Activated naive CD4-positive, alpha-beta T cell treated with anti-CD3 and anti-CD28 coated beads, Interleukin-2, amount 50 U/mL, for 24 hours (primary cell): ENCODE measurements around the gene NOTCH1.

Source experiments
- H3K27ac Mint-ChIP-seq: one replicate; pipeline ENCODE4 v1.8.0; 2021; ENCODE audit warnings: mild to moderate bottlenecking, mixed read lengths
- H3K27me3 Mint-ChIP-seq: one replicate; pipeline ENCODE4 v1.8.0; 2021; ENCODE audit warnings: mixed read lengths
- H3K36me3 Mint-ChIP-seq: one replicate; pipeline ENCODE4 v1.8.0; 2021; ENCODE audit warnings: mixed read lengths
- H3K4me1 Mint-ChIP-seq: one replicate; pipeline ENCODE4 v1.8.0; 2021; ENCODE audit warnings: mixed read lengths
- H3K4me3 Mint-ChIP-seq: one replicate; pipeline ENCODE4 v1.8.0; 2021; ENCODE audit warnings: mild to moderate bottlenecking, mixed read lengths
- H3K9me3 Mint-ChIP-seq: one replicate; pipeline ENCODE4 v1.8.0; 2021; ENCODE audit warnings: mixed read lengths

Gene NOTCH1

GRCh38 chr9:136525207-136525606 is 20.6 kb downstream of the NOTCH1 start:
- no peaks in the 10 kb centered on the region for H3K27me3 Mint-ChIP-seq
- H3K9me3 Mint-ChIP-seq: no peaks in the 10 kb centered on the region
- H3K36me3 Mint-ChIP-seq: no peaks in the 10 kb centered on the region
- H3K4me3 Mint-ChIP-seq: no peak overlapping the region
- H3K4me1 Mint-ChIP-seq: peaks cover 7% of the 10 kb centered on the region
- no peak overlapping the region for H3K27ac Mint-ChIP-seq

GRCh38 chr9:136522314-136523237 is 23.3 kb downstream of the NOTCH1 start:
- no peaks in the 10 kb centered on the region for H3K4me1 Mint-ChIP-seq
- no peak overlapping the region for H3K4me3 Mint-ChIP-seq
- no peaks in the 10 kb centered on the region for H3K9me3 Mint-ChIP-seq
- H3K27ac Mint-ChIP-seq: no peak overlapping the region
- no peaks in the 10 kb centered on the region for H3K27me3 Mint-ChIP-seq
- no peaks in the 10 kb centered on the region for H3K36me3 Mint-ChIP-seq

- Mint-ChIP-seq H3K4me1 (no peaks in the 10 kb centered on the region), H3K9me3 (no peaks in the 10 kb centered on the region), H3K4me3 (no peak overlapping the region), H3K36me3 (no peaks in the 10 kb centered on the region), H3K27ac (no peak overlapping the region), H3K27me3 (no peaks in the 10 kb centered on the region)
Observed at GRCh38 chr9:136521537-136521936, 24.3 kb downstream of the NOTCH1 start.

- H3K27ac Mint-ChIP-seq: no peak overlapping the region
- no peaks in the 10 kb centered on the region for H3K9me3 Mint-ChIP-seq
- no peaks in the 10 kb centered on the region for H3K27me3 Mint-ChIP-seq
- no peaks in the 10 kb centered on the region for H3K4me1 Mint-ChIP-seq
- no peaks in the 10 kb centered on the region for H3K36me3 Mint-ChIP-seq
- H3K4me3 Mint-ChIP-seq: no peak overlapping the region
Observed at GRCh38 chr9:136520053-136520540, 25.8 kb downstream of the NOTCH1 start.

- Mint-ChIP-seq H3K9me3 (no peaks in the 10 kb centered on the region), H3K4me3 (no peak overlapping the region), H3K27me3 (no peaks in the 10 kb centered on the region), H3K4me1 (no peaks in the 10 kb centered on the region), H3K27ac (no peak overlapping the region), H3K36me3 (no peaks in the 10 kb centered on the region)
Observed at GRCh38 chr9:136519263-136520052, 26.4 kb downstream of the NOTCH1 start.

- no peak overlapping the region for H3K27ac Mint-ChIP-seq
- no peak overlapping the region for H3K4me3 Mint-ChIP-seq
- H3K36me3 Mint-ChIP-seq: no peaks in the 10 kb centered on the region
- no peaks in the 10 kb centered on the region for H3K9me3 Mint-ChIP-seq
- H3K4me1 Mint-ChIP-seq: no peaks in the 10 kb centered on the region
- no peaks in the 10 kb centered on the region for H3K27me3 Mint-ChIP-seq
Observed at GRCh38 chr9:136518623-136519022, 27.2 kb downstream of the NOTCH1 start.

- H3K9me3 Mint-ChIP-seq: no peaks in the 10 kb centered on the region
- no peaks in the 10 kb centered on the region for H3K36me3 Mint-ChIP-seq
- no peaks in the 10 kb centered on the region for H3K27me3 Mint-ChIP-seq
- no peak overlapping the region for H3K27ac Mint-ChIP-seq
- H3K4me3 Mint-ChIP-seq: no peak overlapping the region
- H3K4me1 Mint-ChIP-seq: no peaks in the 10 kb centered on the region
Observed at GRCh38 chr9:136517950-136518349, 27.9 kb downstream of the NOTCH1 start.

GRCh38 chr9:136517012-136517743 is 28.7 kb downstream of the NOTCH1 start:
- Mint-ChIP-seq H3K9me3 (no peaks in the 10 kb centered on the region), H3K27me3 (no peaks in the 10 kb centered on the region), H3K4me3 (no peak overlapping the region), H3K36me3 (no peaks in the 10 kb centered on the region), H3K4me1 (no peaks in the 10 kb centered on the region), H3K27ac (no peak overlapping the region)

GRCh38 chr9:136516191-136516654 is 29.6 kb downstream of the NOTCH1 start:
- no peaks in the 10 kb centered on the region for H3K27me3 Mint-ChIP-seq
- H3K9me3 Mint-ChIP-seq: no peaks in the 10 kb centered on the region
- no peaks in the 10 kb centered on the region for H3K36me3 Mint-ChIP-seq
- no peak overlapping the region for H3K27ac Mint-ChIP-seq
- H3K4me1 Mint-ChIP-seq: no peaks in the 10 kb centered on the region
- H3K4me3 Mint-ChIP-seq: no peak overlapping the region

GRCh38 chr9:136515276-136515675 is 30.6 kb downstream of the NOTCH1 start:
- Mint-ChIP-seq H3K9me3 (no peaks in the 10 kb centered on the region), H3K36me3 (no peaks in the 10 kb centered on the region), H3K4me1 (no peaks in the 10 kb centered on the region), H3K4me3 (no peak overlapping the region), H3K27ac (no peak overlapping the region), H3K27me3 (no peaks in the 10 kb centered on the region)

GRCh38 chr9:136514022-136514714 is 31.7 kb downstream of the NOTCH1 start:
- Mint-ChIP-seq H3K36me3 (no peaks in the 10 kb centered on the region), H3K27ac (no peak overlapping the region), H3K27me3 (no peaks in the 10 kb centered on the region), H3K4me1 (no peaks in the 10 kb centered on the region), H3K4me3 (no peak overlapping the region), H3K9me3 (no peaks in the 10 kb centered on the region)

GRCh38 chr9:136513191-136513590 is 32.7 kb downstream of the NOTCH1 start:
- Mint-ChIP-seq H3K9me3 (no peaks in the 10 kb centered on the region), H3K4me1 (no peaks in the 10 kb centered on the region), H3K27ac (no peak overlapping the region), H3K4me3 (no peak overlapping the region), H3K36me3 (no peaks in the 10 kb centered on the region), H3K27me3 (no peaks in the 10 kb centered on the region)

- H3K27ac Mint-ChIP-seq: no peak overlapping the region
- no peak overlapping the region for H3K4me3 Mint-ChIP-seq
- no peaks in the 10 kb centered on the region for H3K27me3 Mint-ChIP-seq
- no peaks in the 10 kb centered on the region for H3K4me1 Mint-ChIP-seq
- no peaks in the 10 kb centered on the region for H3K9me3 Mint-ChIP-seq
- H3K36me3 Mint-ChIP-seq: no peaks in the 10 kb centered on the region
Observed at GRCh38 chr9:136512651-136513071, 33.2 kb downstream of the NOTCH1 start.

GRCh38 chr9:136511670-136512592 is 33.9 kb downstream of the NOTCH1 start:
- no peaks in the 10 kb centered on the region for H3K36me3 Mint-ChIP-seq
- H3K27ac Mint-ChIP-seq: no peak overlapping the region
- no peaks in the 10 kb centered on the region for H3K27me3 Mint-ChIP-seq
- H3K9me3 Mint-ChIP-seq: no peaks in the 10 kb centered on the region
- H3K4me1 Mint-ChIP-seq: no peaks in the 10 kb centered on the region
- no peak overlapping the region for H3K4me3 Mint-ChIP-seq
